Astrocyte of the spinal cord (primary cell): ENCODE data around the gene SOCS1.

ENCODE experiments used
- DNase-seq: peaks from one replicate; pipeline ENCODE4 v3.0.0; 2011; ENCODE audit warnings: low read depth, low spot score
- H3K4me3 ChIP-seq: 2 replicates; pipeline ENCODE4 v1.5.1; 2011; ENCODE audit warnings: low read depth, mild to moderate bottlenecking, low read length, moderate library complexity
- CTCF ChIP-seq: IDR thresholded peaks from 2 replicates; pipeline ENCODE4 v1.5.1; 2012; ENCODE audit warnings: low read depth, mild to moderate bottlenecking, low read length, inconsistent platforms
- in situ Hi-C: cut with HindIII; loops from 2 replicates; pipeline ENCODE4 v1.10.0; 2017; ENCODE audit warnings: low sequenced_read_pairs

Gene SOCS1

GRCh38 chr16:11276143-11276895, 20.3 kb upstream of the SOCS1 start, which contains the start of gene PRM2:
TSS of gene PRM2 (minus strand) at chr16:11276480. CDS start at chr16:11276370, 110 bp downstream.
- no peak within 1 kb of the TSS for H3K4me3 ChIP-seq
- in situ Hi-C loops = no loop called here
- no peak for DNase-seq
- TF ChIP-seq CTCF = no peak

- no peak overlapping the region for H3K4me3 ChIP-seq
- in situ Hi-C loops = no loop called here
- DNase-seq = no peak
- TF ChIP-seq CTCF = no peak
These were observed 19.0 kb upstream of the SOCS1 start for GRCh38 chr16:11274964-11275363.

GRCh38 chr16:11273721-11274324, 17.8 kb upstream of the SOCS1 start:
- no peak overlapping the region for H3K4me3 ChIP-seq
- no peak for DNase-seq
- in situ Hi-C loops = no loop called here
- no peak for TF ChIP-seq CTCF

GRCh38 chr16:11272921-11273720, 17.1 kb upstream of the SOCS1 start, which contains the start of gene PRM3:
TSS of gene PRM3 (minus strand) at chr16:11273629. CDS start at chr16:11273595, 34 bp downstream.
- no peak for TF ChIP-seq CTCF
- no peak within 1 kb of the TSS for H3K4me3 ChIP-seq
- in situ Hi-C loops = no loop called here
- no peak for DNase-seq

GRCh38 chr16:11272484-11272883, 16.5 kb upstream of the SOCS1 start:
- in situ Hi-C loops = no loop called here
- no peak for DNase-seq
- no peak overlapping the region for H3K4me3 ChIP-seq
- TF ChIP-seq CTCF = no peak

GRCh38 chr16:11271610-11272009, 15.6 kb upstream of the SOCS1 start:
- no peak for DNase-seq
- TF ChIP-seq CTCF = no peak
- H3K4me3 ChIP-seq = no peak overlapping the region
- in situ Hi-C loops = no loop called here
